ENCODE data around the gene TBC1D4. TPM values are rescaled to one million over a fixed set of nuclear protein-coding genes. Genes with fewer than 3 reads are reported as not detected.

TBC1D4 gene
- total RNA-seq, 1 experiment from 2014 or later: 19.5 TPM

- Histone ChIP-seq H3K4me3 (no peak overlapping the region), H2AFZ (no peak overlapping the region), H3K4me1 (replicated peaks; ENCODE audit: insufficient read depth) (peaks cover 7% of the 10 kb centered on the region), H3K79me2 (ENCODE audit: low read depth) (peaks cover 14% of the 10 kb centered on the region), H3K9me3 (ENCODE audit: insufficient read depth, low read depth) (no peaks in the 10 kb centered on the region; the same call in none of the 2 replicates), H3K36me3 (ENCODE audit: low read depth) (no peaks in the 10 kb centered on the region), H3K27me3 (ENCODE audit: insufficient read depth, low read depth) (no peaks in the 10 kb centered on the region), H3K4me2 (no peak overlapping the region), H3K27ac (no peak overlapping the region), H3K9me2 (ENCODE audit: insufficient read depth) (no peaks in the 10 kb centered on the region), H3F3A (ENCODE audit: insufficient read depth, low read depth) (peaks cover 9% of the 10 kb centered on the region; the same call in 1 of the 2 replicates), H4K20me1 (ENCODE audit: insufficient read depth) (no peaks in the 10 kb centered on the region)
- POLR2A ChIA-PET (ENCODE audit: unreplicated experiment): no interaction called here
- TF ChIP-seq EZH2 (IDR thresholded peaks at IDR 0.05; ENCODE audit: low read depth): no peak
- no peak for TF ChIP-seq CTCF (conservative IDR thresholded peaks at IDR 0.05)
- no TSS peak for BruUV-seq (replicated peaks)
- CTCF ChIA-PET: no interaction called here
- DNase-seq: no peak
- intact Hi-C loops (cut with micrococcal nuclease; ENCODE audit: unreplicated experiment): no loop called here
Observed at GRCh38 chr13:75395901-75396300, 86.1 kb downstream of the TBC1D4 start.

GRCh38 chr13:75395066-75395465 lies 86.9 kb downstream of the TBC1D4 start:
- intact Hi-C loops (cut with micrococcal nuclease; ENCODE audit: unreplicated experiment): no loop called here
- Histone ChIP-seq H3K79me2 (ENCODE audit: low read depth) (peaks cover 14% of the 10 kb centered on the region), H3K27ac (no peak overlapping the region), H3K4me3 (no peak overlapping the region), H4K20me1 (ENCODE audit: insufficient read depth) (no peaks in the 10 kb centered on the region), H3K9me2 (ENCODE audit: insufficient read depth) (no peaks in the 10 kb centered on the region), H3F3A (ENCODE audit: insufficient read depth, low read depth) (peaks cover 7% of the 10 kb centered on the region; the same call in 1 of the 2 replicates), H3K4me2 (no peak overlapping the region), H2AFZ (no peak overlapping the region), H3K9me3 (ENCODE audit: insufficient read depth, low read depth) (no peaks in the 10 kb centered on the region; the same call in 1 of the 2 replicates), H3K4me1 (replicated peaks; ENCODE audit: insufficient read depth) (peaks cover 5% of the 10 kb centered on the region), H3K27me3 (ENCODE audit: insufficient read depth, low read depth) (no peaks in the 10 kb centered on the region), H3K36me3 (ENCODE audit: low read depth) (no peaks in the 10 kb centered on the region)
- POLR2A ChIA-PET (ENCODE audit: unreplicated experiment): no interaction called here
- CTCF ChIA-PET: no interaction called here
- BruUV-seq (replicated peaks): no TSS peak
- TF ChIP-seq EZH2 (IDR thresholded peaks at IDR 0.05; ENCODE audit: low read depth) (no peak), CTCF (conservative IDR thresholded peaks at IDR 0.05) (no peak)
- no peak for DNase-seq

GRCh38 chr13:75393839-75394520 lies 88.0 kb downstream of the TBC1D4 start:
- peaks cover 14% of the 10 kb centered on the region for H3K79me2 ChIP-seq (ENCODE audit: low read depth)

More at GRCh38 chr13:75393839-75394520, 88.0 kb downstream of the TBC1D4 start:
- H3K9me2 ChIP-seq (ENCODE audit: insufficient read depth): no peaks in the 10 kb centered on the region
- intact Hi-C loops (cut with micrococcal nuclease; ENCODE audit: unreplicated experiment): no loop called here
- POLR2A ChIA-PET (ENCODE audit: unreplicated experiment): no interaction called here
- TF ChIP-seq CTCF (conservative IDR thresholded peaks at IDR 0.05) (no peak), EZH2 (IDR thresholded peaks at IDR 0.05; ENCODE audit: low read depth) (no peak)
- no peak overlapping the region for H3K27ac ChIP-seq
- H3F3A ChIP-seq (ENCODE audit: insufficient read depth, low read depth): peaks cover 4% of the 10 kb centered on the region; the same call in 1 of the 2 replicates
- no peak for DNase-seq
- H3K36me3 ChIP-seq (ENCODE audit: low read depth): no peaks in the 10 kb centered on the region
- H3K4me1 ChIP-seq (replicated peaks; ENCODE audit: insufficient read depth): no peaks in the 10 kb centered on the region
- no peak overlapping the region for H3K4me2 ChIP-seq
- no peaks in the 10 kb centered on the region for H3K27me3 ChIP-seq (ENCODE audit: insufficient read depth, low read depth)
- H4K20me1 ChIP-seq (ENCODE audit: insufficient read depth): no peaks in the 10 kb centered on the region
- no TSS peak for BruUV-seq (replicated peaks)
- H3K4me3 ChIP-seq: no peak overlapping the region
- no peaks in the 10 kb centered on the region; the same call in 1 of the 2 replicates for H3K9me3 ChIP-seq (ENCODE audit: insufficient read depth, low read depth)
- CTCF ChIA-PET: no interaction called here
- no peak overlapping the region for H2AFZ ChIP-seq
